Immature natural killer cell (primary cell): ENCODE measurements around the gene FRMD4A. TPM values are rescaled to one million over a fixed set of nuclear protein-coding genes. Genes with fewer than 3 reads are reported as not detected.

Source experiments
- DNase-seq, 3 donors: peaks; one replicate each; pipeline ENCODE4 v3.0.0; 2022; ENCODE audit warnings: mixed read lengths in 1 of 3
- H3K27ac Mint-ChIP-seq, 6 donors: one replicate each; pipeline ENCODE4 v1.8.0; 2020; ENCODE audit warnings: mixed read lengths in 6 of 6, mild to moderate bottlenecking in 5 of 6, inconsistent platforms in 4 of 6, moderate library complexity in 3 of 6
- H3K27me3 Mint-ChIP-seq, 3 donors: one replicate each; pipeline ENCODE4 v1.8.0; 2020 to 2021; ENCODE audit warnings: low read depth in 3 of 3, mild to moderate bottlenecking in 3 of 3, mixed read lengths in 3 of 3, moderate library complexity in 3 of 3, inconsistent platforms in 1 of 3
- H3K36me3 Mint-ChIP-seq, 3 donors: one replicate each; pipeline ENCODE4 v1.8.0; 2020; ENCODE audit warnings: mixed read lengths in 3 of 3, inconsistent platforms in 2 of 3, mild to moderate bottlenecking in 2 of 3
- H3K4me1 Mint-ChIP-seq, 2 donors: one replicate each; pipeline ENCODE4 v1.8.0; 2020; ENCODE audit warnings: inconsistent platforms in 2 of 2, mild to moderate bottlenecking in 2 of 2, mixed read lengths in 2 of 2, moderate library complexity in 1 of 2
- H3K4me3 Mint-ChIP-seq, 5 donors: one replicate each; pipeline ENCODE4 v1.8.0; 2020; ENCODE audit warnings: mild to moderate bottlenecking in 5 of 5, mixed read lengths in 5 of 5, inconsistent platforms in 3 of 5, moderate library complexity in 3 of 5
- H3K9me3 Mint-ChIP-seq, 6 donors: one replicate each; pipeline ENCODE4 v1.8.0; 2020; ENCODE audit warnings: mild to moderate bottlenecking in 6 of 6, mixed read lengths in 6 of 6, inconsistent platforms in 4 of 6, moderate library complexity in 3 of 6
- polyA plus RNA-seq, 3 donors: library from polyadenylated mRNA; unstranded; fragments of 300-500 nt; fragmentation: Illumina TruSeq; gene quantifications; one replicate each; pipeline ENCODE4 v1.2.3, GENCODE V29; 2021

Gene FRMD4A
- polyA plus RNA-seq, 3 donors from 2014 or later: 0.48 TPM; not detected in 2

DNA sequence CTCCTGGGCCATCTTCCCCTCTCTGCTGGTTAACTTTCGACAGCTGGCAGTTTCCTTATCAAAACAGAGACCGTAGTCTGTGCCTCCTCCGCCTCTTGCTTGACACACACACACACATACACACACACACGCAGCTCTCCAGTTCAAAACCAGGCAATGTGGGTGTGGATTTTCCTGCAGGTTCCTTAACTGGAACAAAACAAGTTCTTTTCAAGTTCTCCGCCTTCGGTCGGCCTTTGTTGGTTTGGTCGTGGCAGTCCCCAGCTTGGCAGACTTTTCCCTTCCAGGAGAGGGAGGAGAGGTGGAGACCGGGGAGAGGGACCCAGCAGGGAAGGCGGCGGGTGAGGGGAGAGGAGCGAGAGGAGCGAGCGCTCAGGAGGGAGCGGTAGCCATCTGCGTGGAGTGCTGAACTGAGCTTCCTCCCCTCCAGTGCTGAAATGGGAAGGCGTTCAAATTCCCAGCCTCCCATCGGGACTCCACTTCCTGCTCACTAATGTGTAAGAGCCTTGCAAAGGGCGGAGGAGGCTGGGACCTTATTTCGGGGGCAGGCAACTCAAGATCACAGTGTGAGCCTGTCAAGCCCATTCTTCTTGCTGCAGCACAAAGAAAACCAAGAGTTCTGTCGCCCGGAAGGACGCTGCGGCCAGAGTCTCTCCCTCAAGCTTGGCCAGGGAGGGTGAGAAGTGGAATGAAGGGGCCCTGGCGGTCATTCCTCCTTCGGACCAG lies 623.4 kb downstream of the FRMD4A start:
- DNase-seq: no peak
- H3K27me3 Mint-ChIP-seq: peaks cover 2 to 23% (median 7%) of the 10 kb centered on the region in 3 donors
- no peaks in the 10 kb centered on the region for H3K36me3 Mint-ChIP-seq
- H3K27ac Mint-ChIP-seq: no peak overlapping the region
- H3K4me3 Mint-ChIP-seq: peak overlapping the region; percentile 23 to 50 (median 42)
- H3K9me3 Mint-ChIP-seq: no peaks in the 10 kb centered on the region
- peaks cover 13 to 19% of the 10 kb centered on the region in 2 donors for H3K4me1 Mint-ChIP-seq

DNA sequence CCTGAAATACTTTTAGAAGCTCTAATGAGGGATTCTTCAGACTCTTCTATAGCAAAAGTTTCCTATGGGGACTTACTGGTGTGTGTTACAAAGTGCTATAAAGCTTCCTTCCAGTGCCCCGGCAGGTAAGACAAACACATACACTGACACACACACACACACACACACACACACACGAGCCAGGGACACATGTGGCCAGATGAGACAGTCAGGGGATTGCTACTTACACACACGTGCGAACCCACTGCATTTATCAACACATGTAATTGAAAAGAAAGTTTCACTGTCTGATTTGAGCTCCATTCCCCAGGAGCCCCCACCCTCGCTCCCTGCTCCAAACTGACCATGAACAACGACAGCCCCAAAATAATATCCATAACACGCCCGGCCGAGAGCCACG lies 624.1 kb downstream of the FRMD4A start:
- H3K36me3 Mint-ChIP-seq: no peaks in the 10 kb centered on the region
- no peak overlapping the region for H3K27ac Mint-ChIP-seq
- peaks cover 2 to 23% (median 7%) of the 10 kb centered on the region in 3 donors for H3K27me3 Mint-ChIP-seq
- DNase-seq: no peak
- no peaks in the 10 kb centered on the region for H3K9me3 Mint-ChIP-seq
- peak overlapping the region in 1 of 5 donors; percentile 2 for H3K4me3 Mint-ChIP-seq
- peaks cover 13 to 19% of the 10 kb centered on the region in 2 donors for H3K4me1 Mint-ChIP-seq

DNA sequence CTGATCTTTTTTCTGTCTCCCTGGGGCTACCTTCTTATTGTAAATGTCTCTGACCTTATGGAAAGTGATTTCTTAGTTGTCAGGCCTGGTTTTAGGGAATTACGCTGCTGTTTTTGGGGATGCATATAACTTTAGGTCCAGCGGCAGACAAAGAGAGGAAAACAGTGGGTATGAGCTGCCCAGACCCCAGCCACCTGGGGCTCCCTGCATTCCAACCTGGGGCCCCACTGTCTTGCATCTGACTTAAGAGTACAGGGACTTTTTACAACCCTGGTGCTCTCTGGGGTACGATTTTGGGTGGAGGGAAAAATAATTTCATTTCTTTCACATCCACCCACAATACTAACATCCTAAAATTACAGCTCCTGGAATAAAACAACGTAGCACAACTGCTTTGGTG lies 624.5 kb downstream of the FRMD4A start:
- peaks cover 2 to 21% (median 7%) of the 10 kb centered on the region in 3 donors for H3K27me3 Mint-ChIP-seq
- H3K4me1 Mint-ChIP-seq: peaks cover 13 to 19% of the 10 kb centered on the region in 2 donors
- DNase-seq: no peak
- no peak overlapping the region for H3K27ac Mint-ChIP-seq
- H3K9me3 Mint-ChIP-seq: no peaks in the 10 kb centered on the region
- no peak overlapping the region for H3K4me3 Mint-ChIP-seq
- H3K36me3 Mint-ChIP-seq: no peaks in the 10 kb centered on the region

DNA sequence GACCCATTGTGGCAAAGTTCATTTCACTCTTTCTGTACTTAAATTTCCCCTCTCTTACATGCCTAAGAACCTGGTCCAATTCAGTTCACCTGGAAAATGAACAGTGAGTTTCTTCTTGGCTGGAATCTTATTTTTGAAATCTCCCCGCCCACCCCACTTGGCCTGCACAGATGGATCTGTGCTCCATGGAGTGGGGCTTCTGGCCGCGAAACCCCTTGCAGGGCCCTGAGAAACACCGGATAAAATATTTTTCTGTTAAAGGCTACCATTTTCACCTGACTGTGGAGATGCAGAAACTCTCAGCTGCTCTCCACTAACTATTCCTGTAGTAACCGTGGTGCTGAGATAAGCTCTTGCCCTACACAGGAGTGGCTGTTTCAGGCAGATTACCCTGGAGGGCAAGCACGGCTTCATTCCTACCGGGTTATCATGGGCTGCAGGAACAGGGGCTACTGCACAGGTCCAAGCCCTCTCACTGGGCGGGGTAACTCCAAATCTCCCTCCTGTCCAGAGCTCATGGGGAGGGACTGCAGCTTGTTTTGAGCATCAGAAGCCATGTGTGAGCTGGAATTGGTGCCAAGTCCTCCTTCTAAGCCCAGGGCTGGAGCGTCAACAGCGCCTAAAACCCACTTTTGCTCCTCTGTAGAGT lies 625.1 kb downstream of the FRMD4A start:
- no peaks in the 10 kb centered on the region for H3K36me3 Mint-ChIP-seq

DNA sequence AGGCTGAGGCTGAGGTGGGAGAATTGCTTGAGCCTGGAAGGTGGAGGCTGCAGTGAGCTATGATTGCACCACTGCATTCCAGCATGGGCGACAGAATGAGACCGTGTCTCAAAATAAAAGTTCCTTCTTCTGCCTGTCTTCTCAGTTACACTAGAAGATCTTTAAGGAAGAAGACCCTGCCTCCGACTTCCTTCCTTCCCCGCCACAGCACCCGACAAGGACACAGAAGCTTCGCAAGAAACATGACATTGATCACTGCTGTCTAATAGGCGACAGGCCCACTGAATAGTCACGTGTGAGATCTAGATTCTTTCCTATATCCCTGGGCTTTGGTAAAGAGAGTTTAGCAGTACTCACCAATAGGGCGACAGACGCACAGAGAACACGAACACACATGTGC lies 625.8 kb downstream of the FRMD4A start:
- no peak overlapping the region for H3K27ac Mint-ChIP-seq
- peaks cover 2 to 12% (median 8%) of the 10 kb centered on the region in 3 donors for H3K27me3 Mint-ChIP-seq
- DNase-seq: no peak
- no peaks in the 10 kb centered on the region for H3K9me3 Mint-ChIP-seq
- peaks cover 13 to 19% of the 10 kb centered on the region in 2 donors for H3K4me1 Mint-ChIP-seq
- no peak overlapping the region for H3K4me3 Mint-ChIP-seq
- no peaks in the 10 kb centered on the region for H3K36me3 Mint-ChIP-seq

More for the DNA sequence above, 625.1 kb downstream of the FRMD4A start:
- Mint-ChIP-seq H3K4me1 (peaks cover 13 to 19% of the 10 kb centered on the region in 2 donors), H3K27me3 (peaks cover 2 to 16% (median 7%) of the 10 kb centered on the region in 3 donors), H3K4me3 (no peak overlapping the region), H3K27ac (no peak overlapping the region), H3K9me3 (no peaks in the 10 kb centered on the region)
- no peak for DNase-seq

DNA sequence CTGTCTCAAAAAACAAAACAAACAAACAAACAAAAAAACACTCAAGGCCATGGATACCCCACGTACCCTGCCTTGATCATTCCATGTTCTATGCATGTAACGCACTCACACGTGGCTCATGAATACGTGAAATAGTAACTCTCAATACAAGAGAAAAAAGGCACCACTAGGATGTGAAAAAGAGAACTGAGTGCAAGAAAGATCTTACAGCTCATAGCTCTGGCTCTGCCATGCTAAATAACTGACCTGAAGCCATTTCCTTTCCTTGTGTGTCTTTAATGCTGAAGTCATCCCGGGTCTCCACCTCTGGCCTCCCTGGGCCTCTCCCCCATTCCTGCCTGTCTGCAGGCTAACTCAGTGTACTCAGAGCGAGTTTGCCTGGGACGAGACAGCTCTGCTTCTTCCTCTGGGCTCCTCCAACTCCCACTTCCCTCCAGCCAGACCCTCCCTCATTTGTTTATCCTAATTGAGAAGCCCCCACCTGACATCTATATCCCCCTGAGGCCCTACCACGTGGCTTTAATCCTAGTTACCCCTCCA lies 626.7 kb downstream of the FRMD4A start:
- Mint-ChIP-seq H3K27ac (no peak overlapping the region), H3K36me3 (no peaks in the 10 kb centered on the region), H3K4me1 (peaks cover 13 to 19% of the 10 kb centered on the region in 2 donors), H3K4me3 (no peak overlapping the region), H3K9me3 (no peaks in the 10 kb centered on the region), H3K27me3 (peaks cover 0 to 12% (median 8%) of the 10 kb centered on the region in 3 donors)
- DNase-seq: no peak

DNA sequence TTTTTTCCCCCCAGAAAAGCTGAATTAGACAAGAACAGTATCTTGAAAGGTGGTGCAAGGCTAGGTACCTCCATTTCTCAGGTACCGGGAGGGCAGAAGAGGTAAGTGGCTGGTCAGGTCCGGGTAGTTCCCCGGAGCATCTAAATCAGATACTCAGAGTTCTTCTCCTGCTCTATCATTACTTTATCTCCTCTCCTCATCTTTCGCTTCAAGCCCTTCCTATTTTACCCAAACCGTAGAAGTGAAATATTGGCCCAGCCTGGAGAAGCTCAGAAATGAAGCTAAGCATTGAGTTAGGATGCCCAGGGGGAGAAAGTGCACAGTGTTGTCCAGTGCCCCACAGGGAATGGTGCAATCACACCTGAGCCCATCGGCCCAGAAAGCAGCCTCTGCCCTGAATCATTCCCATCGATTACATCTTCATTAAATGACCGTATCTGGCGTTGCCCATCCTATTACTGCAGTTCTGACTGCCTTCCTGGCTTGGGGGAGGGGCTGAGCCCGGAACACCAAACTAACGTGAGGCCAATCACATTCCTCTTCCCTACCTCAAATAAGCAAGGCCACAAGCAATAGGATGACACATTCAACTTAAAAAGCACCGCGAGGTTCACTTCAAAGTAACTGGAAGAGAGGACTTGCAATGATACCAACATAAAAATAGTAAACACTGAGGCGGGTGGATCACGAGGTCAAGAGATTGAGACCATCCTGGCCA lies 627.5 kb downstream of the FRMD4A start:
- DNase-seq: no peak
- Mint-ChIP-seq H3K9me3 (no peaks in the 10 kb centered on the region), H3K4me3 (no peak overlapping the region), H3K4me1 (peaks cover 13 to 17% of the 10 kb centered on the region in 2 donors), H3K27me3 (peaks cover 0 to 10% (median 6%) of the 10 kb centered on the region in 3 donors), H3K27ac (no peak overlapping the region), H3K36me3 (no peaks in the 10 kb centered on the region)

DNA sequence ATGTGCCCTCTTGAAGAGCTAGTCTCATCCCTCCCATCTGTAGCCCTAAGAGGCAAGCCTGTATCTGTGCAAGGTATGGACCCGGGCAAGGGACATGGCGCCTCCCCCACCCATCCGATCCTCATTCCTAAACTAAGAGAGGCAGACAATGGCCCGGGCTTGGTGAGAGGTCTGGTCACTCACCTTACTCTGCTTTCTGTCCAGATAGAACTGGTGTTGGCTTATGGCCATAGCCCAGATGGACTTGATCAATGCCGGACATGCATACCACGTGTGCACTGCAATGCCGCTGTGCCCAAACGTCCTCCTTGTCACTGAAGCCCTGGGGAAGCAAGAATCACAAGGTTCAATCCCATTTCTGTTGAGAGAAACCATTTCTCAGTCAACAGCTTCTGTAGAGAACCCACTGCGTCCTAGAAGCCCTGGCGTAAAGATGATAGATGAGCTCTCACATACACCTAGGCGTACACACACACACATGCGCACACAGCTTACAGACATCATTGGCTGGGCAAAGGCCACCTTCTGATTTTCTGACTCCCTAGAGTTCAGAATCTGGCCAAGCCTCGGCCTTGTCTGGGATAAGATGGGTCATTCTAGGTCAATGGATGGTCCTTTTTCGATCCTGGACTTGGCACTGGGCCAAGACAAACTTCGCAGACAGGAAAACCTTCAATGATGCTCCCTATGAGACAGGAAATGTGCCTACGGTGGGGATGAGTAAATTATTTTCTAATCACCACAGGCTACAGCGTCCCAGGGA lies 629.4 kb downstream of the FRMD4A start:
- Mint-ChIP-seq H3K36me3 (no peaks in the 10 kb centered on the region), H3K9me3 (no peaks in the 10 kb centered on the region), H3K4me1 (no peaks in the 10 kb centered on the region), H3K27ac (no peak overlapping the region), H3K27me3 (peaks cover 0 to 19% (median 5%) of the 10 kb centered on the region in 3 donors), H3K4me3 (no peak overlapping the region)
- DNase-seq: no peak

DNA sequence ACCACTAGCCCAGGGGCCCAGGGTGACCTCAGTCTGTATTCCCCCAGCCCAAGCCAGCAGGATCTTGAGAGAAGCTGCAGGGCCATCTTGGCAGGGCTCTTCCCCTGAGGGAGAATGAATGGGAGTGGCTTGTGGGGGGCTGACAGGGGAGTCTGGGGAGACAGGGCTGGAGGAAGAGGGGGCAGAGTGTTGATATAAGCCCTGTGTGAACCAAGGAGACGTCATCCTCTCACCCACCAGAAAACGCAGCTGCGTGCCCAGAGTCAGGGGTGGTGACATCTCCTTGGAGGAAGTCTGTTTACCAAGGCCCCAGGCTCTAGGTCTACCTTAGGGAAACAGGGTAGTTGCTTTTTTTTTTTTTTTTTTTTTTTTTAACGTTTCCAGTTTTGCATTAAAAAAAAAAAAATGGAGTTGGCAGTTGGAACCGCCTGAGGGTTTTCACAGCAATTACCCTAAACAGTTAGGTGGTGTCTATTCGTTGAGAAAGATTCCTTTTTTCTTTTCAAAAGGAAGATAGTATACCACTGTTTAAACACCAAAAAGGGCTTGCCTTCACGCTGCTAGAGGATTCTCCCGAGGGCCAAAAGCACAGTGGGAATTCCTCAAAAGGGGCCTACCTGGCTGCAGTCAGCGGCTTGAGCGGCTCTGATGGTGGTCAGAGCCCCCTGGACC lies 630.1 kb downstream of the FRMD4A start:
- H3K4me3 Mint-ChIP-seq: no peak overlapping the region
- no peaks in the 10 kb centered on the region for H3K36me3 Mint-ChIP-seq
- no peaks in the 10 kb centered on the region for H3K9me3 Mint-ChIP-seq
- peaks cover 0 to 14% (median 5%) of the 10 kb centered on the region in 3 donors for H3K27me3 Mint-ChIP-seq
- no peaks in the 10 kb centered on the region for H3K4me1 Mint-ChIP-seq
- no peak overlapping the region for H3K27ac Mint-ChIP-seq
- DNase-seq: no peak

DNA sequence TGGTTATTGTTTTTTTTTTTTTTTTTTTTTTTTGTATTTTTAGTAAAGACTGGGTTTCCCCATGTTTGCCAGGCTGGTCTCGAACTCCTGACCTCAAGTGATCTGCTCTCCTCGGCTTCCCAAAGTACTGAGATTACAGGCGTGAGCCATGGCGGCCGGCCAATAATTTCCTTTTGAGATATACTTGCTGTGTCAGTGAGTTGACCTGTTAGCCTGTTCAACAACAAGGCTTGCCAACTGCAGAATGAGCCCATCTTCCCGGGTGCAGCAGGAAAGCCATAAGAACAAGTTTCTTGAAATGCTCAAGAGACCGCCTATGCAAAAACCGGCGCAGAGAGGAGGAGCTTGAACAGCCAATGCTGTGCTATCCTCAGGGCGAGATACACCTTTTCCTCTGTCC lies 631.5 kb downstream of the FRMD4A start:
- Mint-ChIP-seq H3K9me3 (no peaks in the 10 kb centered on the region), H3K4me3 (no peak overlapping the region), H3K36me3 (no peaks in the 10 kb centered on the region), H3K27ac (no peak overlapping the region), H3K27me3 (peaks cover 0 to 14% (median 1%) of the 10 kb centered on the region in 3 donors), H3K4me1 (no peaks in the 10 kb centered on the region)
- no peak for DNase-seq

DNA sequence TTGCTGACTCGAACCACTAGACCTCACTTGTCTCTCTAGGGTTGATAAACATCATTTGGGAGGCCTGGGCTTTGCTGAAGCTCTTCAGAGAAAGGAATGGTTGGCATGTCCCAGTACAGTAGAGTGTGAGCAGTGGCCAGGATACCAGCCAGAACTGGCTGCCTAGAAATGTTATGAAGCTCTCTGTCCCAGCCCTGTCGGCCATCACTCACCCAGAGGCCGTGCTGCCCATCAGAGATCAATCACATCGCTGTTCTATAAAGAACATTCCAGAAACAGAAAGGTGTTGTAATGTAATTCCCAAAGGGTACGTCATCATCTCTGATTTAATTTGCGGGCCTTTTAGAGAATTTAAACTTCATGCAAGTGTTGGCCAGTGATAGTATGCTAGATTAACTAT lies 632.5 kb downstream of the FRMD4A start:
- Mint-ChIP-seq H3K4me3 (no peak overlapping the region), H3K27ac (no peak overlapping the region), H3K36me3 (no peaks in the 10 kb centered on the region), H3K27me3 (peaks cover 0 to 17% (median 3%) of the 10 kb centered on the region in 3 donors), H3K9me3 (no peaks in the 10 kb centered on the region), H3K4me1 (no peaks in the 10 kb centered on the region)
- no peak for DNase-seq

DNA sequence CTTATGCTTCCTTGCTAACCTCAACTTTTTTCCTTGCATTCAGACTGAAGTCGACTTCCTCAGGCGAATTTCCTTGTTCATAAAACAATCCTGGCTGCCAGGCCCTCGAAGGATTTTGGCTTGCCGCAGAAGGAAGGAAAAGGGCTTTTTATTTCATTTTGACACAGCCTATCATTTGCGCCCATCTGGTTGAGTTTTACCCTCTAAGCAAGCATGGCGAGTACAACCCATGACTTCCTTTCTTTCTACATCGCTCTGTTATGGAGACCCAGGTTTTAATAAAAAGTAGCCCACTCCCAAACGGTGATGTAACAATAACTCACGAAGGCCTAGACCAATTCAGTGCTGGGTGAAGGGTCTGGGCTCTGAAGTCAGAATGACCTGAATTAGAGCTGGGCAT lies 634.7 kb downstream of the FRMD4A start:
- no peak for DNase-seq
- Mint-ChIP-seq H3K4me3 (no peak overlapping the region), H3K4me1 (no peaks in the 10 kb centered on the region), H3K27me3 (peaks cover 0 to 19% (median 3%) of the 10 kb centered on the region in 3 donors), H3K9me3 (no peaks in the 10 kb centered on the region), H3K27ac (no peak overlapping the region), H3K36me3 (no peaks in the 10 kb centered on the region)

DNA sequence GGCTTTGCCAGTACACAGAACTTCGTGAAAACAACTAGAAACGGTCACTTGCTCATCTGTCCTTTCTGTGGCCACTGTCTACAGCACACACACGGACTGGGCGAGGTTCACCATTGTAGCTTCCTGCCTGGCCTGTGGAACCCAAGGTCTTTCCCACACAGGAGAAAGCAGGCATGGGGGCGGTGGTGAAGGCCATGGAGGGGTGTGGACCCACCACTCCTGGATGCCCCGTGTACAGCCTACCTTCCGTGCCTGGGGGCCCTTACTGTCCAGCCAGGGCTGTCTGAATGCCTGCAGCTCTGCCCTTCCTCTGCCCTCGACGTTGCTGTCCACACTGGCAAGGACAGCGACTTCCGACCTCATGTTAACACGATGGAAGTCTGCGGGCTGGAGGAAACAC lies 635.1 kb downstream of the FRMD4A start:
- Mint-ChIP-seq H3K36me3 (no peaks in the 10 kb centered on the region), H3K9me3 (no peaks in the 10 kb centered on the region), H3K27me3 (peaks cover 0 to 19% (median 3%) of the 10 kb centered on the region in 3 donors), H3K4me3 (no peak overlapping the region), H3K4me1 (no peaks in the 10 kb centered on the region), H3K27ac (no peak overlapping the region)
- no peak for DNase-seq
